ENCODE results near the gene GSN. TPM values are rescaled to one million over a fixed set of nuclear protein-coding genes. Genes with fewer than 3 reads are reported as not detected.

The GSN gene
- polyA plus RNA-seq, 1 of the 3 experiments (the other 2 are of a cell fraction), result 168 TPM

- WGBS (ENCODE audit: low lambda C conversion rate), result 81% methylated on average over 3 of the region's 3 CpGs
- no peaks in the 10 kb centered on the region for H3K9me3 ChIP-seq
- POLR2A ChIA-PET, result no interaction called here
Observed at GRCh38 chr9:121219530-121219929, 48.4 kb upstream of the GSN start.

GRCh38 chr9:121220996-121221663 is 46.8 kb upstream of the GSN start:
- ChIA-PET CTCF (interaction anchor here (0.8 to 1.5 kb wide), 3 partner anchors 9 to 178 kb away, joined by 3 to 7 read pairs (median 5); no protein-coding TSS in a partner anchor), POLR2A (no interaction called here)
- TF ChIP-seq RCOR1 (IDR thresholded peaks at IDR 0.05; ENCODE audit: low read length) (no peak), USF1 (IDR thresholded peaks at IDR 0.05; ENCODE audit: borderline replicate concordance, low read depth) (no peak), MAX (IDR thresholded peaks at IDR 0.05; ENCODE audit: low read depth) (no peak), TEAD4 (IDR thresholded peaks at IDR 0.05; ENCODE audit: borderline replicate concordance, insufficient read depth) (no peak), ZBTB33 (IDR thresholded peaks at IDR 0.05; ENCODE audit: borderline replicate concordance, low read depth) (no peak)
- Histone ChIP-seq H3K4me3 (ENCODE audit: low read depth in 2 of 2, low read length in 1 of 2) (no peak overlapping the region), H3K4me1 (ENCODE audit: control insufficient read depth in 1 of 2, insufficient read depth in 2 of 2, low read depth in 1 of 2, low read length in 1 of 2) (no peaks in the 10 kb centered on the region; a peak in 1 of 4 replicates), H2AFZ (ENCODE audit: low read depth) (no peak overlapping the region), H4K20me1 (ENCODE audit: insufficient read depth) (no peaks in the 10 kb centered on the region), H3F3A (replicated peaks; ENCODE audit: insufficient read depth) (no peaks in the 10 kb centered on the region), H3K4me2 (no peak overlapping the region), H3K27me3 (ENCODE audit: insufficient read depth) (no peaks in the 10 kb centered on the region), H3K9me2 (no peaks in the 10 kb centered on the region), H3K27ac (ENCODE audit: low read depth in 2 of 2, low read length in 1 of 2) (no peak overlapping the region), H3K79me2 (ENCODE audit: insufficient read depth) (no peaks in the 10 kb centered on the region), H3K36me3 (replicated peaks in 1 of 2; ENCODE audit: control insufficient read depth in 1 of 2, insufficient read depth in 2 of 2, low read length in 1 of 2) (no peaks in the 10 kb centered on the region), H3K9me3 (no peaks in the 10 kb centered on the region), H3K9ac (no peak overlapping the region)
- DNase-seq, result no peak
- 88% methylated on average over 13 of the region's 13 CpGs for WGBS (ENCODE audit: low lambda C conversion rate)

More at GRCh38 chr9:121219530-121219929, 48.4 kb upstream of the GSN start:
- no peak overlapping the region for H3K4me3 ChIP-seq (ENCODE audit: low read depth in 2 of 2, low read length in 1 of 2)
- DNase-seq, result no peak
- no peak overlapping the region for H2AFZ ChIP-seq (ENCODE audit: low read depth)
- no peak for TF ChIP-seq EP300 (IDR thresholded peaks at IDR 0.05; ENCODE audit: borderline replicate concordance in 1 of 2, low read depth in 1 of 2, low read length in 1 of 2)
- no peak for TF ChIP-seq JUND (IDR thresholded peaks at IDR 0.05)
- TF ChIP-seq FOXJ3 (CRISPR knock-in tag; IDR thresholded peaks at IDR 0.05), result no peak
- TF ChIP-seq MEF2A (IDR thresholded peaks at IDR 0.05; ENCODE audit: borderline replicate concordance, low read depth), result no peak
- TF ChIP-seq YY1 (IDR thresholded peaks at IDR 0.05; ENCODE audit: low read depth), result no peak
- TF ChIP-seq GATA2 (CRISPR knock-in tag; IDR thresholded peaks at IDR 0.05), result no peak
- TF ChIP-seq TAF1 (IDR thresholded peaks at IDR 0.05; ENCODE audit: borderline replicate concordance, low read depth, low read length), result no peak
- no peak for TF ChIP-seq ELF1 (IDR thresholded peaks at IDR 0.05)
- no peak for TF ChIP-seq CHD2 (IDR thresholded peaks at IDR 0.05; ENCODE audit: low read length, partially characterized antibody)
- no peak for TF ChIP-seq RXRA (IDR thresholded peaks at IDR 0.05; ENCODE audit: borderline replicate concordance, low read depth)
- TF ChIP-seq TCF12 (IDR thresholded peaks at IDR 0.05), result no peak
- TF ChIP-seq POLR2AphosphoS5 (IDR thresholded peaks at IDR 0.05; ENCODE audit: low read depth, low read length), result no peak
- no peak for TF ChIP-seq NRF1 (IDR thresholded peaks at IDR 0.05; ENCODE audit: low read depth, low read length)
- no peak for TF ChIP-seq REST (IDR thresholded peaks at IDR 0.05; ENCODE audit: low read depth, low read length)
- no peaks in the 10 kb centered on the region for H3K9me2 ChIP-seq
- H3K27ac ChIP-seq (ENCODE audit: low read depth in 2 of 2, low read length in 1 of 2), result no peak overlapping the region
- no peak overlapping the region for H3K9ac ChIP-seq
- H3K27me3 ChIP-seq (ENCODE audit: insufficient read depth), result no peaks in the 10 kb centered on the region
- no peaks in the 10 kb centered on the region for H3K79me2 ChIP-seq (ENCODE audit: insufficient read depth)
- no peaks in the 10 kb centered on the region; a peak in 1 of 4 replicates for H3K4me1 ChIP-seq (ENCODE audit: control insufficient read depth in 1 of 2, insufficient read depth in 2 of 2, low read depth in 1 of 2, low read length in 1 of 2)
- H3K4me2 ChIP-seq, result no peak overlapping the region
- H3F3A ChIP-seq (replicated peaks; ENCODE audit: insufficient read depth), result no peaks in the 10 kb centered on the region
- no peaks in the 10 kb centered on the region for H4K20me1 ChIP-seq (ENCODE audit: insufficient read depth)
- no peaks in the 10 kb centered on the region for H3K36me3 ChIP-seq (replicated peaks in 1 of 2; ENCODE audit: control insufficient read depth in 1 of 2, insufficient read depth in 2 of 2, low read length in 1 of 2)
- CTCF ChIA-PET, result no interaction called here
